Measurements from ENCODE around the gene DOCK10.

DNA sequence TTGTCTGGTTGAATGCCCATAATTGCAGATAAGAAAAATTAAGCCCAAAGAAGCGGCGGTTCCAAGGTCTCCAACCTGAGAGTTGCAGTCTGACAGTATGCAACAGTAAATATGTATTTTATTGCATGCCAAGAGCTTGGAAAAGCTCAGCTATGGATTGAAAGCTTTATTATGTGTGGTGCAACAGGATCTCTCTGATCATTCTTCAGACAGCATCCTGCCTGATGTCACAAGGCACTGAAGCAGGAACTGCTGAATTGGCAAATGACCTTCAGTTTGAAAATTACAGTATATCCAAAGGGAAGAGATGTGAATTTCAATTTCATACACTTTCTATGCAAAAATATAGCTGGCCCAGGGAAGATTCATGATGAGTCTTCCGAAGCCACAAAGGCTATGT is 42.5 kb downstream of the DOCK10 start:
- TF ChIP-seq POLR2A (IDR thresholded peaks at IDR 0.05; ENCODE audit: extremely low read depth, insufficient read length) (no peak), MYC (IDR thresholded peaks at IDR 0.05; ENCODE audit: low read depth, low read length) (no peak)
- TF ChIP-seq, protein P1, sequence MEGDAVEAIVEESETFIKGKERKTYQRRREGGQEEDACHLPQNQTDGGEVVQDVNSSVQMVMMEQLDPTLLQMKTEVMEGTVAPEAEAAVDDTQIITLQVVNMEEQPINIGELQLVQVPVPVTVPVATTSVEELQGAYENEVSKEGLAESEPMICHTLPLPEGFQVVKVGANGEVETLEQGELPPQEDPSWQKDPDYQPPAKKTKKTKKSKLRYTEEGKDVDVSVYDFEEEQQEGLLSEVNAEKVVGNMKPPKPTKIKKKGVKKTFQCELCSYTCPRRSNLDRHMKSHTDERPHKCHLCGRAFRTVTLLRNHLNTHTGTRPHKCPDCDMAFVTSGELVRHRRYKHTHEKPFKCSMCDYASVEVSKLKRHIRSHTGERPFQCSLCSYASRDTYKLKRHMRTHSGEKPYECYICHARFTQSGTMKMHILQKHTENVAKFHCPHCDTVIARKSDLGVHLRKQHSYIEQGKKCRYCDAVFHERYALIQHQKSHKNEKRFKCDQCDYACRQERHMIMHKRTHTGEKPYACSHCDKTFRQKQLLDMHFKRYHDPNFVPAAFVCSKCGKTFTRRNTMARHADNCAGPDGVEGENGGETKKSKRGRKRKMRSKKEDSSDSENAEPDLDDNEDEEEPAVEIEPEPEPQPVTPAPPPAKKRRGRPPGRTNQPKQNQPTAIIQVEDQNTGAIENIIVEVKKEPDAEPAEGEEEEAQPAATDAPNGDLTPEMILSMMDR (IDR thresholded peaks at IDR 0.05; ENCODE audit: low read depth, low read length): no peak
- TF ChIP-seq, protein P2, sequence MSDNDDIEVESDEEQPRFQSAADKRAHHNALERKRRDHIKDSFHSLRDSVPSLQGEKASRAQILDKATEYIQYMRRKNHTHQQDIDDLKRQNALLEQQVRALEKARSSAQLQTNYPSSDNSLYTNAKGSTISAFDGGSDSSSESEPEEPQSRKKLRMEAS (IDR thresholded peaks at IDR 0.05; ENCODE audit: low read depth, low read length): no peak
